ENCODE results near the gene ELMO1.

The ELMO1 gene

DNA sequence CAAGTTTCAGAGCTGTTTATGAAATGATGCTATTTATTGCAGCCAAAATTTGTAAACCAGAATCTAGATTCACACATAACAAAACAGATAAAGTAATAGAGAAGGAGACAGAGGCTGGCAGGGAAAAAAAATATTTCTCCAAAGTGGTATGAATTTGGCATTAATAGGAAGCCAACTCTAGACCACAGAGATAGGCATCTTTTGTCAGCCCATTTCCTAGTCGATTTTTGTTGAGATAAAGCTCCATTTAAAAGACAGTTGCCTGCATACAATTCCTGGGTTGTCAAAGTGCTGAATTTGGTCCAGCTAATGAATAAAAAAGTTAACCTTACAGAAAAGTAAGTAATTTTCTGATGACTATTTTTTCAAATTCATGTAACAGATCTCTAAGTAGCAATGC is 219.3 kb downstream of the ELMO1 start:
- in situ Hi-C loops (cut with HindIII; ENCODE audit: low pct_unique_long_range_greater_than_20kb, low sequenced_read_pairs): no loop called here

DNA sequence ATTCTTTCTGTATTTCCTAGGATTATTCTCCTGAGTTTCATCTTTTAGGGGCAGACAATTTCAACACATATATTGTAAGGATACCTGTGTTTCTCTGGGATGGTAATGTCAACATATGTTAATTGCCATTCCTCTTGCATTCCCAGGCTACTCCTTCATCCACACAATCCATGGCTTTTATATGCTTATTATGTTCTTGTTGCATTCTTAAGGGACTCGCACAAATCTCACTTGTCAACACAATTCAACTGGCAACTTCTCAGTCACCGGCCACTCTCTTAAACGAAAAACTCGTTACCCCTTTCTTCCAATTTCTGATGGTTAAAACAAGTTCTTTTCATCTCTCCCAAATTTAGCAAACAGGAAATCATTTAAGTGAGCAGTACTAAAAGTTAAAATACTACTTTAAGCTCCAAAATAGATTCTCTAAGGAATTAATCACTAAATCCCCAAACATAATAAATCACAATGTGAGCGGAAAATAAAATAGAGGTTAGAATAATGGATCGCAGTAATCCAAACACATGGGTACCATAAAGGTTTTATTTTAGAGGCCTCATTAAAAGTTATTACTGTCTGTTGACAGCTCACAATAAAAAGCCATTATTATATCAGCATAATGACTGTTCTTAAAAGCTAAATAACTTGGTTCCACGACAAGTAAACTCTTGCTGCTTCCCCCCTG is 223.2 kb downstream of the ELMO1 start:
- in situ Hi-C loops (cut with HindIII; ENCODE audit: low pct_unique_long_range_greater_than_20kb, low sequenced_read_pairs): no loop called here
- TF ChIP-seq JUND (IDR thresholded peaks at IDR 0.05; ENCODE audit: low read depth): no peak
- DNase-seq (ENCODE audit: low read depth in 1 of 2, low spot score in 1 of 2): no peak

More for the DNA sequence above, 219.3 kb downstream of the ELMO1 start:
- TF ChIP-seq JUND (IDR thresholded peaks at IDR 0.05; ENCODE audit: low read depth): no peak
- DNase-seq (ENCODE audit: low read depth in 1 of 2, low spot score in 1 of 2): no peak

DNA sequence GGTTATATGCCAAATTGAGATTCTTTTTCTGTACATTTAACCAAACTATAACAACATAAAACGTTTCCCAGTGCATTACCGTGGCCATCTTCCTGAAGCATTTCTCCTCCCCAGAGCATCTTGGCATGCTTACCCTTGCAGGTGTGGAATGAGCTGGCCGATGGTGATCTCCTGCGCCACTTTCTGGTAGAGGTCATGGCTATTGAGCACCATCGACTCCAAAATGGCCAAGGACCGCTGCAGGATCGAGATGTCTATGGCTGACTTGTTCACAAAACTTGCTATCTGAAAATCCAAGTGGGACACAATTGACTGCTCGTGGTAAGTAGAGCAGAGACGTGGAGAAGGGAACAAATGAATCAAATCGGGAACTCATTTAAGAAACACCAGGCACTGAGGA is 223.9 kb downstream of the ELMO1 start:
- TF ChIP-seq JUND (IDR thresholded peaks at IDR 0.05; ENCODE audit: low read depth): no peak
- DNase-seq (ENCODE audit: low read depth in 1 of 2, low spot score in 1 of 2): no peak
- in situ Hi-C loops (cut with HindIII; ENCODE audit: low pct_unique_long_range_greater_than_20kb, low sequenced_read_pairs): no loop called here

DNA sequence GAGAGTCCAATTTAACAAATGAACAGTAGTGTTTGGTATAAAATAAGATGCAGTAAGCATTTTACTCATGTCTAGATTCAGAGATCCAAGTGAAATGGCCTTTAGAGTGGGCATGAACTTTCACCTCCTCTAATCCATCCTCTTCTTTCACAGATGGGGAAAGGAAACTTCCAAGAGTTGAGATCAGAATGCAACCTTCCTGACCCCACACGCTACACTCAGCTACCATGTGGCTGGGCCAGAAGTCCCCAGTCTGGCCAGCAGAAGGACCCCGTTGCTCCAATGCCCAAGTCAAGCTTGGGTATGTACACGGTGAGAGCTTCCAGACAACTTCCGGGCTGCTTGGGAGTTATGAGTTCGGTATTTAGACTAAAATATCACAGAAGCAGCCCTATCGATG is 228.0 kb downstream of the ELMO1 start:
- TF ChIP-seq JUND (IDR thresholded peaks at IDR 0.05; ENCODE audit: low read depth): no peak
- in situ Hi-C loops (cut with HindIII; ENCODE audit: low pct_unique_long_range_greater_than_20kb, low sequenced_read_pairs): no loop called here
- DNase-seq (ENCODE audit: low read depth in 1 of 2, low spot score in 1 of 2): no peak

DNA sequence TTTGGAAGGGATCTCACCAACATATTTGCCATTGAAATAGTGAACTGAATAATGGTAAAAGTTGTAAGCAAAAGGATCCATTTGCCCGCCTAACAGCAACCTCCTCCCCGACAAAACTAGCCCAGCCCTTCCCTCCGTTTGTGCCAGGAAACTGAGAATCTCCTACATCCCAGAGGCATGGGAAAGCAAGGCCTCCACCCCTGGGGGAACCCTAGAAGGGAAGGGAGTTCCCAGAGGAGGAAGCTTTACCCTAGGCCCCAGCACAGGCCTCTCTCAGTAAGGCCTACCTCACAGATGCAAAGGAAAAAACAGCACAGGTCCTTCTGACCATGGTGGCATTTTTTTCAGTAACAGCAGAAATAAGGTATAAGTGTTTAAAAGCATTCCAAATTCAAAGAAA is 229.7 kb downstream of the ELMO1 start:
- in situ Hi-C loops (cut with HindIII; ENCODE audit: low pct_unique_long_range_greater_than_20kb, low sequenced_read_pairs): no loop called here

DNA sequence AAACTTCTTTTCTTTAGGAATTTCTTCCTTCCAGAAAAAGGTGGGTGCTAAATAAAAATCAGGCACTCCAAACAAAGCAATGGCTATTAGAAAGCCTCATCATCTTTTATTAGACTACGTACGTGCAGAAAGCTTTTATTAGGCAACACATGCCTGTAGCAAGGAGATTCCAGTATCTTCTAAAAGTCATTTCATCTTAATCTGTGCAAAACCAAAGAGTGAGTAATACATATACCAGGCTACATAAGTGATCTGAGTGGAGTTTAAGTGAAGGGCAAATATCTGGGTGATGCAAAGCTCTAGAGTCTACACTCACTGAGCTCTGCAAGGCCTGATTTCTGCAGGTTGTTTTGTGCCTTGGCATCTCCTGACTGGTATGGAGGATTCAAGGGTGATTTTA is 231.7 kb downstream of the ELMO1 start:
- no peak for TF ChIP-seq JUND (IDR thresholded peaks at IDR 0.05; ENCODE audit: low read depth)
- DNase-seq (ENCODE audit: low read depth in 1 of 2, low spot score in 1 of 2): no peak
- in situ Hi-C loops (cut with HindIII; ENCODE audit: low pct_unique_long_range_greater_than_20kb, low sequenced_read_pairs): no loop called here

More for the DNA sequence above, 229.7 kb downstream of the ELMO1 start:
- DNase-seq (ENCODE audit: low read depth in 1 of 2, low spot score in 1 of 2): no peak
- no peak for TF ChIP-seq JUND (IDR thresholded peaks at IDR 0.05; ENCODE audit: low read depth)

DNA sequence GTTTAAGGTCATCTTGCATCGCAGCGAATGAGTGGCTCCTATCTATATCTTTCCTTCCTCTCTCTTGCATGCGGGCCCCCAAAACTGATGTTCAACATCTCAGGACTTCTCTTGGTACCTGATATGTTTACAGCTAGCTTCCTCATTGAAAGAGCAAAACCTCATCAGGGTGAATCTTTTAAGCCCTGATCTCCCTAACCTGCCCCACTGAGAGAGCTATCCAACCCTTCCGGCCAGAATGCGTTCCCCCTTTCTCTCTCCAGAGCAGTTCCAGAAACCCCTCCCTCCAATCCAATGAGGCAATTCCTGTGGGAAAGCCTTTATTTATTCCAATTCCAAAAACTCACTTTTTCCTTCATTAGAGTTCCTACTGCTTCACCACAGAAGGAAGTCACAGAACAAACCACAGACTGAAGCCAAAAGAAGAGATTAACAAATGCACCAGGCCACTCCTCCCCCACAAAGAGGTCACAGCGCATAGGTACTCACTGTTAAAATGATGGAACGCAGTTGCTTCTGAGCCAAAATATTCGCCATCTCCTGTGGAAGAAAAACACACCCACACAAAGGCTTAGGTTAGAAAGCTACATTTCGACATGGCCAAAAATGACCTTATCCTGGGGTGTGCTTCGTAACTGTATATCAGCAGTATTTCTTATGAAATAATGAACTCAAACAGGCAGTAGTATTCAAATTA is 232.4 kb downstream of the ELMO1 start:
- no peak for DNase-seq (ENCODE audit: low read depth in 1 of 2, low spot score in 1 of 2)
- in situ Hi-C loops (cut with HindIII; ENCODE audit: low pct_unique_long_range_greater_than_20kb, low sequenced_read_pairs): no loop called here
- TF ChIP-seq JUND (IDR thresholded peaks at IDR 0.05; ENCODE audit: low read depth): no peak

DNA sequence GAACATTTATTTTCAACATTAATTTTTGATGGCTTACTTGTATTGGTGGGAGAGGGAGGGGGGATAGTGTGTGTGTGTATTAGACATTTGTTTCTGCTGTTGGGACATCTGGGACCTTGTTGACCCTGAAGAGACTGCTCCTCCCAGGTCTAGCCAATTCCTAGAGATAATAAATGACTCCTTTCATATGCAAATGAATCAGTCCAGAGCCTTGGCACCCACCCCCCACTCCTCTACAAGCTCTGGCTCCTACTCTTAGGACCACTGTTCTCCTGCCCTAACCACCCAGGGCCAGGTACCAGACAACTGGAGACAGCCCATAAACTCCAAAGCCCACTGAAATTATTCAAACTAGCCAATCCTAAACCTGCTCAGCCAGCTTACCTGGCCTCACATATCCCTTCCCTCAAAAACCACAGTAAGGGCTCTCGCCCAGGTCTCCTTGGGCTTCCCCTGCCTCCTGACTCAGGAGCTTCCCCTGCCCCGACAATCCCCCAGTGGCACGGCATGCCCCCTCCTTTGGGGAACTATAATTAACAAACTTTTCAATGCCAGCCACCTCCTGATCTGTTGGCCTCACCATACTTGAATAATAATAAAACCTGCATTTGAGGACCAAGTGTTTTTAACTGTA is 233.3 kb downstream of the ELMO1 start:
- DNase-seq (ENCODE audit: low read depth in 1 of 2, low spot score in 1 of 2): no peak
- in situ Hi-C loops (cut with HindIII; ENCODE audit: low pct_unique_long_range_greater_than_20kb, low sequenced_read_pairs): no loop called here
- TF ChIP-seq JUND (IDR thresholded peaks at IDR 0.05; ENCODE audit: low read depth): no peak

DNA sequence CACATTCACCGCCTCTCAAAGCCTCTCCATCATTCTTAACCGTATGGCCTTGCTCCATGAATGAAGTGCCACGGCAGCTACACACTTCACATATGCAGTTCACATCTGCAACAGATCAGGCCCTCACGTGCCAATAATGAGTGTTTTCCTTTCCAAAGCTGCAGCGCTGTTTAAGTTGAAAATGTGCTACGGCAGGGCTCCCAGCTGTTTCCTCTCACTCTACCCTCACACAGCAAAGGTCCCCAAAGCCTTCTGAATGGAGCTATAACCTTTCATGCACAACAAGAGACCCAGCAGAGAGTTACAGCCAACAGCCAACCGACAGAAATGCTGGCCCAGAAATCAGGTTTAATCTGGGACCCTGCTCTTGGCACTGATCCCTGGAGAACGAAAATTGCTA is 236.1 kb downstream of the ELMO1 start:
- in situ Hi-C loops (cut with HindIII; ENCODE audit: low pct_unique_long_range_greater_than_20kb, low sequenced_read_pairs): no loop called here
- no peak for TF ChIP-seq JUND (IDR thresholded peaks at IDR 0.05; ENCODE audit: low read depth)
- DNase-seq (ENCODE audit: low read depth in 1 of 2, low spot score in 1 of 2): no peak

DNA sequence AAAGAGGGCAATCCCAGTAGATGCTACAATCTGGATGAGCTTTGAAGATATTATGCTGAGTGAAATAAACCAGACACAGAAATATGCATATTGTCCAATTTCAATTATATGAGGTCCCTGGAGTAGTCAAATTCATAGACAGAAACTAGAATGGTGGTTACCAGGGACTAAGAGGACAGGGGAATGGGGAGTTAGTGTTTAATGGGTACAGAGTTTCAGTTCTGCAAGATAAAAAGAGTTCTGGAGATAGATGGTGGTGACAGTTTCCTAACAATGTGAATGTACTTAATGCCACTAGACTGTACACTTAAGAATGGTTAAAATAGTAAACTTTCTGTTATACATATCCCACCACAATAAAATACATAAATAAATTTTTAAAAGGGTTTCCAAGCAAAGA is 236.6 kb downstream of the ELMO1 start:
- no peak for TF ChIP-seq JUND (IDR thresholded peaks at IDR 0.05; ENCODE audit: low read depth)
- in situ Hi-C loops (cut with HindIII; ENCODE audit: low pct_unique_long_range_greater_than_20kb, low sequenced_read_pairs): no loop called here
- no peak for DNase-seq (ENCODE audit: low read depth in 1 of 2, low spot score in 1 of 2)

DNA sequence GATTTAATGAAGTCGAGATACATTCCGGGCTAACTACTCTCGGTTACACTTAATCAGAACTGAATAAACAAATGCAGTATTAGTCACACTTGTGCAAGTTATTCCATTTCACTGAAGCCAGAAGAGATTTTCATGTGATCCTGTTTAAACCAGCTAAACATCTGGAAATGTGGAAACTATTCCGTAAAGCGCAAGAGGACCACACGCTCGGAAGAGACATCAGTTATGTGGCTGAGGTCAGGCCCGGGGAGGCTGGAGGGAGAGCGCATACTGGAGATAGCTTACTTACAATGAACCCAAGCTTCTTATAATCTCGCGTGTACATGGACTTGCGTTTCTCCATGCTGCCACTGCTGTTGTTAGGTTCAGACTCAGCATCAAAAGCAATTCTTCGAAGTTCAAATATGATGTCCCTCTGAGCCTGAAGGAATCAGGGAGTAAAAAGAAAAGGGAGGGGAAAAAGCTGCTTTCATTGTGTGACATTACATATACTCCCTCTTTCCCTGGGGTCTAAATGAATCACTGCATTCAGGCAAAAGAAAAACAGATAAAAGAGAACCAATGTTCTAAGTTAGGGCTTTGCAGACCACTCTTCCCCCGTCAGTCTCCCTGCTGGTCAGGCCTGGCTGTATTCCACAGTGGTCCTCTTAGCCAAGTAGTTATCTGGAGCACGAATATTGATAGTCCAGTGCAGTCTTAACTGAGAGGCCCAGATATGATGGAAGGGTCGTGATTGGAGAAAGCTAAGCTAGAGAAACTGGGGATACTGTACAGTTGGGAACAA is 237.4 kb downstream of the ELMO1 start:
- DNase-seq (ENCODE audit: low read depth in 1 of 2, low spot score in 1 of 2): no peak
- in situ Hi-C loops (cut with HindIII; ENCODE audit: low pct_unique_long_range_greater_than_20kb, low sequenced_read_pairs): no loop called here
- TF ChIP-seq JUND (IDR thresholded peaks at IDR 0.05; ENCODE audit: low read depth): no peak

DNA sequence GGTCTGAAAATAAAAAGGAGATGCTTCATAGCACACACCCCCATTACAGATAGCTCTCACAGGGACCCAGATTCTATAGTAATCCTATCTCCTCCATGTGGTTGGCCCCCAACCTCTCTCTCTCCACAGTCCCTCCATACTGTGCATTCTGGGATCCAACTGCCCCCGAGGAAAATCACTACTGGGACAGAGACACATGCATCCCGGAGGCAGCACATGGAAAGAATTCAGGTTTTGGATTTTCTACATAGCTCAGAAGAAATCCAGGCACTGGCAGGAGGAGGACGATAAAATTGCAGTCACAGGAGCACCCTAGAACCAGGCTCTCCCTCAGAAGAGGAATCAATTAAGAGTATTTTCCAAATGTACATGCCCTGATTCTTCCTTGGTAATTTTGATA is 239.5 kb downstream of the ELMO1 start:
- no peak for DNase-seq (ENCODE audit: low read depth in 1 of 2, low spot score in 1 of 2)
- no peak for TF ChIP-seq JUND (IDR thresholded peaks at IDR 0.05; ENCODE audit: low read depth)
- in situ Hi-C loops (cut with HindIII; ENCODE audit: low pct_unique_long_range_greater_than_20kb, low sequenced_read_pairs): no loop called here
